Stimulated activated CD4-positive, alpha-beta T cell treated with anti-CD3 and anti-CD28 coated beads, Interleukin-12 subunit alpha, Interleukin-12 subunit beta, amount 100 ng/mL, for 48 hours (primary cell): ENCODE results near the gene STAC.
"Not testable (repeated sequence)": the region's sequence is repeated elsewhere in the genome, so short reads cannot be mapped to it uniquely, and the experiment has no call there.

Experiments used
- DNase-seq, 3 donors: peaks; one replicate each; pipeline ENCODE4 v3.0.0-alpha.2; 2020; ENCODE audit warnings: low read depth in 2 of 3, low spot score in 1 of 3

Gene STAC

GRCh38 chr3:36578418-36578817 lies 198.1 kb downstream of the STAC start:
- not testable (repeated sequence) for DNase-seq

GRCh38 chr3:36579746-36580145 lies 199.4 kb downstream of the STAC start:
- no peak for DNase-seq

- DNase-seq = no peak
These were observed 200.4 kb downstream of the STAC start for GRCh38 chr3:36580716-36581115.

GRCh38 chr3:36591959-36592358 lies 211.7 kb downstream of the STAC start:
- DNase-seq = no peak

- DNase-seq = no peak
These were observed 215.2 kb downstream of the STAC start for GRCh38 chr3:36595511-36595910.

- DNase-seq = no peak
These were observed 216.1 kb downstream of the STAC start for GRCh38 chr3:36596419-36596818.

GRCh38 chr3:36597422-36597821 lies 217.1 kb downstream of the STAC start:
- DNase-seq = no peak
